ENCODE data around the gene THRA.

Gene THRA

DNA sequence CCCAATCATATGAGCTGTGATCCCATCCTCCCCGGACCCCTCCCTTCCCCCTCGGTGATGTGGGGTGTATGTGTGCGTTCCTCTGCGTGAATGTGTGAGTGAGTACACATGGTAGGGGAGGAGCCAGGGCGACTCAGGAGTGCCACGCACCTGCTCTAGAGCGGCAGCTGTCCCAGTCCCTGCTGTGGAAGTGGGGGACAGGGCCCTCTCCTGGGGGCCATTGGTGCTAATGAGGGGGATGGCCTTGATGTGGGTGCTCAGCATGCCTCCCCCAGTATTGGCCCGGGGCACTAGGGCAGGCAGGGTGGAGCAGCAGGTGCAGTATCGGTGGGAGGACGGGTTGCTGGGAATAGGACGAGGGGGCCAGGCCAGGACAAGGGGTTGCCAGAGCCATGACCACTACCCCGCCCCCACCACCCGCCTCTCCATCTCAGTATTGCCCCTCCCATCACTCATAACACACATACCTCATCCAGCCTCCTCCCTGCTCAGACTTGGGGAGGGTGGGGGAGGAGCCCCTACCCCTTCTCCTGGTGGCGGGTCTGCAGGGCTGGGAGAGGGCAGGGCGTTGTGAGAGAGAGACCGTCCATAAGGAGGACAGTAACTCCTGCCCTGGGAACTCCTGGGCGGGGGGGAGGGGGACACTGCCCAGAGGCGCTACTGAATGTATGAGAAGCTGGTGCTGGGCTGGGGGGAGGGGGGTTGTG, 29.1 kb downstream of the THRA start:
- Histone ChIP-seq H3K9ac (ENCODE audit: low read depth, low read length, poor library complexity, severe bottlenecking) (no peak overlapping the region), H3F3A (ENCODE audit: low read depth) (no peaks in the 10 kb centered on the region), H4K20me1 (ENCODE audit: insufficient read depth, low read length, poor library complexity, severe bottlenecking) (no peaks in the 10 kb centered on the region), H3K4me1 (ENCODE audit: insufficient read depth, low read length, poor library complexity, severe bottlenecking) (peaks cover 19% of the 10 kb centered on the region), H2AFZ (ENCODE audit: low read length) (no peak overlapping the region), H3K79me2 (ENCODE audit: insufficient read depth, low read length) (no peaks in the 10 kb centered on the region), H3K9me2 (replicated peaks; ENCODE audit: low read depth, low read length) (no peaks in the 10 kb centered on the region), H3K4me2 (ENCODE audit: low read depth, low read length, poor library complexity, severe bottlenecking) (no peak overlapping the region), H3K36me3 (ENCODE audit: insufficient read depth, low read length) (peaks cover 23% of the 10 kb centered on the region; the same call in 1 of the 2 replicates), H3K4me3 (ENCODE audit: low read length, poor library complexity, severe bottlenecking) (no peak overlapping the region), H3K27me3 (ENCODE audit: insufficient read depth, low read length, poor library complexity, severe bottlenecking) (no peaks in the 10 kb centered on the region), H3K9me3 (ENCODE audit: insufficient read depth, low read depth, low read length) (no peaks in the 10 kb centered on the region)
- no peak for TF ChIP-seq EZH2phosphoT487 (IDR thresholded peaks at IDR 0.05; ENCODE audit: borderline replicate concordance)
- TF ChIP-seq, protein P1, sequence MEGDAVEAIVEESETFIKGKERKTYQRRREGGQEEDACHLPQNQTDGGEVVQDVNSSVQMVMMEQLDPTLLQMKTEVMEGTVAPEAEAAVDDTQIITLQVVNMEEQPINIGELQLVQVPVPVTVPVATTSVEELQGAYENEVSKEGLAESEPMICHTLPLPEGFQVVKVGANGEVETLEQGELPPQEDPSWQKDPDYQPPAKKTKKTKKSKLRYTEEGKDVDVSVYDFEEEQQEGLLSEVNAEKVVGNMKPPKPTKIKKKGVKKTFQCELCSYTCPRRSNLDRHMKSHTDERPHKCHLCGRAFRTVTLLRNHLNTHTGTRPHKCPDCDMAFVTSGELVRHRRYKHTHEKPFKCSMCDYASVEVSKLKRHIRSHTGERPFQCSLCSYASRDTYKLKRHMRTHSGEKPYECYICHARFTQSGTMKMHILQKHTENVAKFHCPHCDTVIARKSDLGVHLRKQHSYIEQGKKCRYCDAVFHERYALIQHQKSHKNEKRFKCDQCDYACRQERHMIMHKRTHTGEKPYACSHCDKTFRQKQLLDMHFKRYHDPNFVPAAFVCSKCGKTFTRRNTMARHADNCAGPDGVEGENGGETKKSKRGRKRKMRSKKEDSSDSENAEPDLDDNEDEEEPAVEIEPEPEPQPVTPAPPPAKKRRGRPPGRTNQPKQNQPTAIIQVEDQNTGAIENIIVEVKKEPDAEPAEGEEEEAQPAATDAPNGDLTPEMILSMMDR (conservative IDR thresholded peaks at IDR 0.05; ENCODE audit: low read length), result no peak

DNA sequence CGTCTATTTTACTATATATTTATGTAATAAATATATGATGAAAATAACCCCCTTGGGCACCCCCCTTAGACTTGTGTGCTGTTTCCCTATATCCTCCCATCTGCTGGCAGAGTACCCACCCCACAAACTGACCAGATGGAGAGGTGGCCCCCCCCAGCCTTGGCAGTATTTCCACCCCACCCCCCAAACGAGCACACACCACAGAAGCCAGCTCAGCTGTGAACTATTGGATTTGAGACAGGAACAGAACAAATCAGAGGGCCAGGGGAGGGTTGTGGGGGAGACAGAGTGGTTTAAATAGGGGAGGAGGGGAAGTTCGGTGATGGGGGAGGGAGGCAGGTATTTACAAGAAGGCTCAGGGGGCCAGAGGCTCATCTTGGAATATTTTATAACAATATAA, 29.8 kb downstream of the THRA start:
- TF ChIP-seq EZH2phosphoT487 (IDR thresholded peaks at IDR 0.05; ENCODE audit: borderline replicate concordance), result no peak
- TF ChIP-seq, protein P1 (conservative IDR thresholded peaks at IDR 0.05; ENCODE audit: low read length), result no peak
- no peaks in the 10 kb centered on the region for H3K79me2 ChIP-seq (ENCODE audit: insufficient read depth, low read length)
- H3K4me2 ChIP-seq (ENCODE audit: low read depth, low read length, poor library complexity, severe bottlenecking), result no peak overlapping the region
- peaks cover 27% of the 10 kb centered on the region for H3K4me1 ChIP-seq (ENCODE audit: insufficient read depth, low read length, poor library complexity, severe bottlenecking)
- H2AFZ ChIP-seq (ENCODE audit: low read length), result no peak overlapping the region
- H3K27me3 ChIP-seq (ENCODE audit: insufficient read depth, low read length, poor library complexity, severe bottlenecking), result no peaks in the 10 kb centered on the region
- H4K20me1 ChIP-seq (ENCODE audit: insufficient read depth, low read length, poor library complexity, severe bottlenecking), result no peaks in the 10 kb centered on the region
- no peak overlapping the region for H3K4me3 ChIP-seq (ENCODE audit: low read length, poor library complexity, severe bottlenecking)
- no peak overlapping the region for H3K9ac ChIP-seq (ENCODE audit: low read depth, low read length, poor library complexity, severe bottlenecking)
- H3K9me3 ChIP-seq (ENCODE audit: insufficient read depth, low read depth, low read length), result no peaks in the 10 kb centered on the region
- H3K9me2 ChIP-seq (replicated peaks; ENCODE audit: low read depth, low read length), result no peaks in the 10 kb centered on the region
- H3K36me3 ChIP-seq (ENCODE audit: insufficient read depth, low read length), result peaks cover 16% of the 10 kb centered on the region; the same call in 1 of the 2 replicates
- no peaks in the 10 kb centered on the region for H3F3A ChIP-seq (ENCODE audit: low read depth)

DNA sequence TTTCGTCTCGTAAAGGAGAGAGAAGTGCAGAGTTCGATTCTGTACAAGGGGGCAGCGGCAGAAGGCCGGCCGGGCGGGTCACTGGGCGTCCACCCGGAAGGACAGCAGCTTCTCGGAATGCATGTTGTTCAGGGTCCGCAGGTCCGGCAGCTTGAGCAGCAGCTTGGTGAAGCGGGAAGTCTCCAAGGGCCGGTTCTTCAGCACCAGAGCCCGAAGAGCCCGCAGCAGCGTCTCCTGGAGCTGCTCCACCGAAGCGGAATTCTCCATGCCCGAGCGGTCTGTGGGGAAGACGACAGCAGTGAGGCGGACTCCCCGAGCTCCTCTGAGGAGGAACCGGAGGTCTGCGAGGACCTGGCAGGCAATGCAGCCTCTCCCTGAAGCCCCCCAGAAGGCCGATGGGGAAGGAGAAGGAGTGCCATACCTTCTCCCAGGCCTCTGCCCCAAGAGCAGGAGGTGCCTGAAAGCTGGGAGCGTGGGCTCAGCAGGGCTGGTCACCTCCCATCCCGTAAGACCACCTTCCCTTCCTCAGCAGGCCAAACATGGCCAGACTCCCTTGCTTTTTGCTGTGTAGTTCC, 30.3 kb downstream of the THRA start:
- H3K36me3 ChIP-seq (ENCODE audit: insufficient read depth, low read length), result peaks cover 15% of the 10 kb centered on the region; the same call in 1 of the 2 replicates
- H3K4me2 ChIP-seq (ENCODE audit: low read depth, low read length, poor library complexity, severe bottlenecking), result no peak overlapping the region
- H4K20me1 ChIP-seq (ENCODE audit: insufficient read depth, low read length, poor library complexity, severe bottlenecking), result no peaks in the 10 kb centered on the region
- H3K9me2 ChIP-seq (replicated peaks; ENCODE audit: low read depth, low read length), result no peaks in the 10 kb centered on the region
- no peaks in the 10 kb centered on the region for H3K27me3 ChIP-seq (ENCODE audit: insufficient read depth, low read length, poor library complexity, severe bottlenecking)
- H3K9me3 ChIP-seq (ENCODE audit: insufficient read depth, low read depth, low read length), result no peaks in the 10 kb centered on the region
- no peaks in the 10 kb centered on the region; the same call in 1 of the 2 replicates for H3K79me2 ChIP-seq (ENCODE audit: insufficient read depth, low read length)
- no peak overlapping the region for H3K4me3 ChIP-seq (ENCODE audit: low read length, poor library complexity, severe bottlenecking)
- no peak overlapping the region for H3K9ac ChIP-seq (ENCODE audit: low read depth, low read length, poor library complexity, severe bottlenecking)
- TF ChIP-seq, protein P1 (conservative IDR thresholded peaks at IDR 0.05; ENCODE audit: low read length), result no peak
- H3K4me1 ChIP-seq (ENCODE audit: insufficient read depth, low read length, poor library complexity, severe bottlenecking), result peaks cover 32% of the 10 kb centered on the region
- no peaks in the 10 kb centered on the region for H3F3A ChIP-seq (ENCODE audit: low read depth)
- no peak overlapping the region for H2AFZ ChIP-seq (ENCODE audit: low read length)

Measured in Loucy (cell line).